Heart right ventricle (tissue), 16 donors: Measurements from ENCODE around the gene C19orf12. TPM values are rescaled to one million over a fixed set of nuclear protein-coding genes. Genes with fewer than 3 reads are reported as not detected.

Source experiments
- ATAC-seq, 8 donors: fragments of 200-7000 bp; cut with Tn5 transposase; one replicate each; pipeline ENCODE4 v1.9.1; 2020; ENCODE audit warnings: mild to moderate bottlenecking in 8 of 8, moderate library complexity in 8 of 8, moderate number of reproducible peaks in 1 of 8
- DNase-seq, 2 donors: peaks; one replicate each; pipeline ENCODE4 v3.0.0-alpha.2; 2020
- H3K27ac ChIP-seq, 10 donors: fragments of 200-600 bp; sonication (generic) in 2 of 10; one replicate each; pipeline versions ENCODE4 v1.5.0 to v1.8.0; 2020 to 2022; ENCODE audit warnings: mild to moderate bottlenecking in 3 of 10
- H3K27me3 ChIP-seq, 7 donors: fragments of 200-600 bp; one replicate each; pipeline ENCODE4 v1.8.0; 2021 to 2022; ENCODE audit warnings: mild to moderate bottlenecking in 2 of 7
- H3K36me3 ChIP-seq, 9 donors: fragments of 200-600 bp; sonication (generic) in 1 of 9; one replicate each; pipeline versions ENCODE4 v1.5.0 to v1.8.0; 2020 to 2022; ENCODE audit warnings: mild to moderate bottlenecking in 2 of 9
- H3K4me1 ChIP-seq, 9 donors: fragments of 200-600 bp; sonication (generic) in 1 of 9; one replicate each; pipeline versions ENCODE4 v1.5.0 to v1.8.0; 2020 to 2022; ENCODE audit warnings: mild to moderate bottlenecking in 4 of 9
- H3K4me3 ChIP-seq, 10 donors: fragments of 200-600 bp; sonication (generic) in 2 of 10; one replicate each; pipeline versions ENCODE4 v1.5.0 to v1.8.0; 2020 to 2022; ENCODE audit warnings: mild to moderate bottlenecking in 7 of 10, moderate library complexity in 2 of 10
- H3K9me3 ChIP-seq, 11 donors: fragments of 200-600 bp in 10 of 11; sonication (generic) in 2 of 11; one replicate each; pipeline versions ENCODE4 v1.5.0 to v1.8.0; 2013 to 2022; ENCODE audit warnings: mild to moderate bottlenecking in 2 of 11, control low read depth in 1 of 11, moderate library complexity in 1 of 11
- WGBS, 2 donors: extraction: QIAGEN DNeasy Blood & Tissue Kit; methylation state at CpG; one replicate each; pipeline ENCODE4 v1.1.7; 2013; ENCODE audit warnings: inconsistent platforms in 1 of 2; 5-methylcytosine and 5-hydroxymethylcytosine counted together
- intact Hi-C, 10 donors: fragments of 100-400 bp; cut with DNase I; formaldehyde crosslinking; loops; one replicate each; pipeline versions ENCODE4 v1.11.1 to v1.14.2; 2022
- polyA plus RNA-seq, 2 donors: library from polyadenylated mRNA; stranded (reverse); fragments of 200-250 nt; gene quantifications; one replicate each; pipeline ENCODE4 v1.2.3, GENCODE V29; 2013
- total RNA-seq, 10 donors: library from RNA; stranded (reverse); fragmentation: NEBNext Ultra II Directional in 3 of 10; extraction: Animal tissue kit (Norgen Biotek cat#: 25700) in 3 of 10; gene quantifications; one replicate each; pipeline versions ENCODE4 v1.2.1 to v1.2.4, GENCODE V29; 2021 to 2023
- TF ChIP-seq, protein P1 (sequence below), 9 donors: fragments of 200-600 bp; sonication (generic) in 2 of 9; IDR thresholded peaks; one replicate each; pipeline versions ENCODE4 v1.5.0 to v1.8.0; 2021 to 2022; ENCODE audit warnings: antibody characterized with exemption in 9 of 9, mild to moderate bottlenecking in 5 of 9, moderate library complexity in 1 of 9
- donor health status: Arrhythmogenic right ventricular cardiomyopathy.
- donor health status: ischemic (EF 13 %, LVEDD 7.1; RV severe dilation, severe dysfunction).
- donor health status: healthy with polysubstance abuse.
- donor health status: DM: no; HTN: yes; CAD: no.
- donor health status: DM: no; HTN: no; CAD: no.
- donor health status: ischemic (EF 25% LVEDD 6.9; RV normal size, moderate dysfunction).
- donor health status: ischemic (EF 25% LVEDD 5.7; RV mildly dilated, moderate dysfunction).
- donor health status: healthy.
- donor health status: DM: yes; HTN: yes; CAD: no.
- donor health status: Ischemic cardiomyopathy.
- donor health status: ischemic (EF 35%, LVEDD 5.7; RV mildly dilated, moderate dysfunction).
- donor health status: nonischemic (EF 11% LVEDD 7.7; RV severe dilation, severe dysfunction).
- donor health status: DM: yes; HTN: yes; CAD: no.
- donor health status: PGD.
- donor health status: ischemic (EF 29% LVEDD 5.4; RV normal size, mild dysfunction).
- donor health status: nonischemic (EF 23%, LVEDD 6.1; RV moderate dilation, normal function).

C19orf12 gene
- total and polyA plus RNA-seq, 12 donors = 26.7 to 83.3 (median 38.3) TPM

DNA sequence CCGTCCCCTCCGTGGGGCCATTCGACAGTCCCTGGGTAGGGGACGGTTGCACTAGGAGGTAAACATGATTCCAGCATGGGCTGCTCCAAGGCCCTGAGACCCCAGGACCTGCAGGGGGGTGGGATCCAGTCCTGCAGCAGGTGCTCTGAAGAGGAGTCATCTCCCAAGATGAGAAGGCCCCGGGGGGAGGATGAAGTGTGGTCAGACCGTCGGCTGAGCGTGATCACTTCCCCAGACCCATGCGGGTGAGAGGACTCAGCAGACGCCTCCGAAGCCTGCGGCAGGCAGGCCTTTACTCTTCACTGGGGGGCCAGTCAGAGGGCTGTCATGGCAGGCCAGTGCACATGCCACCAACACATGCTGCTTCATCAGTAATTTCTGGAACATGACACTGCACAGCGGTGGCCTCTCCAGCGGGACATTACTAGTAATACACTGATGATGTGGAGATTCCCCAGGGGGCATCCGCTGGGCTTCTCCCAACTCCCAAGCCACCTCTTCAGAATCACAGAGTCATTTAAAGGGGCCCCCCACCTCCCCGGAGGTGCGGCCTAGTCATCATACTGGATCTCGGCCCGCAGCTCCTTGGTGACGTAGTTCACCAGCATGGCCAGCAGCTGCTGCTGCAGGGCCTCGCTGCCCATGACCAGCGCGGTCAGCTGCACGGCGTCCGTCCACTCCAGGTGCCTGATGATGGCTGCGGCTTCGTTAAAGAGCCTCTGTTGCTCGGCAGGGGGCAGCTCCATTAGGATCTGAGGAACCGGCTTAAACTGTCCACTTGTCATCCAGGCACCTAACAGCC lies 12.7 kb downstream of the C19orf12 start:
- no peak overlapping the region for H3K4me3 ChIP-seq
- no peak for DNase-seq
- H3K27me3 ChIP-seq = no peaks in the 10 kb centered on the region
- peak in 1 of 8 donors; percentile 28 for ATAC-seq
- TF ChIP-seq, protein P1, sequence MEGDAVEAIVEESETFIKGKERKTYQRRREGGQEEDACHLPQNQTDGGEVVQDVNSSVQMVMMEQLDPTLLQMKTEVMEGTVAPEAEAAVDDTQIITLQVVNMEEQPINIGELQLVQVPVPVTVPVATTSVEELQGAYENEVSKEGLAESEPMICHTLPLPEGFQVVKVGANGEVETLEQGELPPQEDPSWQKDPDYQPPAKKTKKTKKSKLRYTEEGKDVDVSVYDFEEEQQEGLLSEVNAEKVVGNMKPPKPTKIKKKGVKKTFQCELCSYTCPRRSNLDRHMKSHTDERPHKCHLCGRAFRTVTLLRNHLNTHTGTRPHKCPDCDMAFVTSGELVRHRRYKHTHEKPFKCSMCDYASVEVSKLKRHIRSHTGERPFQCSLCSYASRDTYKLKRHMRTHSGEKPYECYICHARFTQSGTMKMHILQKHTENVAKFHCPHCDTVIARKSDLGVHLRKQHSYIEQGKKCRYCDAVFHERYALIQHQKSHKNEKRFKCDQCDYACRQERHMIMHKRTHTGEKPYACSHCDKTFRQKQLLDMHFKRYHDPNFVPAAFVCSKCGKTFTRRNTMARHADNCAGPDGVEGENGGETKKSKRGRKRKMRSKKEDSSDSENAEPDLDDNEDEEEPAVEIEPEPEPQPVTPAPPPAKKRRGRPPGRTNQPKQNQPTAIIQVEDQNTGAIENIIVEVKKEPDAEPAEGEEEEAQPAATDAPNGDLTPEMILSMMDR (IDR thresholded peaks at IDR 0.05) = no peak
- H3K9me3 ChIP-seq = no peaks in the 10 kb centered on the region
- 88 to 90% methylated on average over 30 of the region's 30 CpGs for WGBS, 2 donors
- H3K36me3 ChIP-seq = peaks cover 0 to 70% (median 7%) of the 10 kb centered on the region in 9 donors
- H3K4me1 ChIP-seq = peaks cover 0 to 16% (median 3%) of the 10 kb centered on the region in 9 donors
- intact Hi-C loops = no loop called here
- no peak overlapping the region for H3K27ac ChIP-seq

DNA sequence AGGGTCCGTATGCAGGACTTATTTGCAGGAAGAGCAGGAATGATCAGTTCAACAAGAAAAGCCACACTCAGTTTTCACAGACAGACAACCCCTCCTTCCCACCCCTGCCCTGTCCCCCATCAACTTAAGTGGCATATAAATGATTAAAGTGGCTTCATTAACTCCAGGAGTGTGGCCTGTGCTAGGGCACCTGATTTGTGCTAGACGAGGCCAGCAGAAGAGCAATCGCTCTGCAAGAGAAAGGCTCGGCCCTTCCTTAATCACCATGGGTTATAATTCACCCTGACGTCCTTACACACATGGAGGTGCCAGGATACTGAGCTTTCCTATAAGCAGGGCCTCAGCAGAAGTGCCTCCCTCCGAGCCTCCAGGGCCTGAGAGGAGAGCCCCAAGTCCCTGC lies 14.6 kb downstream of the C19orf12 start:
- DNase-seq = no peak
- 76 to 85% methylated on average over 6 of the region's 6 CpGs for WGBS, 2 donors
- H3K27me3 ChIP-seq = no peaks in the 10 kb centered on the region
- H3K4me3 ChIP-seq = no peak overlapping the region
- ATAC-seq = no peak
- H3K9me3 ChIP-seq = no peaks in the 10 kb centered on the region
- H3K27ac ChIP-seq = no peak overlapping the region
- TF ChIP-seq, protein P1 (IDR thresholded peaks at IDR 0.05) = no peak
- peaks cover 0 to under 1% (median 0%) of the 10 kb centered on the region in 9 donors for H3K4me1 ChIP-seq
- intact Hi-C loops = no loop called here
- peaks cover 0 to 51% (median 4%) of the 10 kb centered on the region in 9 donors for H3K36me3 ChIP-seq

DNA sequence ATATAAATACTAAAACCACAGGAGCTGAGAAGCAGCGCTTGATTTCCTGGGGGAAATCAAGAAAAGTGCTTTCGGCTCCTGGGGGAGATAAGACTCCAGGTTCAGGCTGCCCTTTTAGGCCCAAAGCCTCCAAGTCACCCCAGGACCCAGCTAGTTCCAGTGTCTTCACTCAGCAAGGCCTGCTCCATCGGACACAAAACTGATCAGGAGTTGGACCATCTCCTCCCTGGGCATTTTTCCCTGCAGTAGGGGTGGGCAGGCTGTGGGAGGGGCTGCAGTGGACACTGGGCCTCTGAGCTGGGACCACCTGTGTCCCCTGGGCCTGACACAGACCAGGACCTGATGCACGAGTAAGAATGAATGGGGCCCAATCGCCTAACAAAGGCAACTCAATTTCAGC lies 15.2 kb downstream of the C19orf12 start:
- Histone ChIP-seq H3K36me3 (peaks cover 0 to 45% (median 4%) of the 10 kb centered on the region in 9 donors), H3K4me1 (peaks cover 0 to 1% (median under 1%) of the 10 kb centered on the region in 9 donors), H3K9me3 (no peaks in the 10 kb centered on the region), H3K27ac (no peak overlapping the region), H3K4me3 (no peak overlapping the region), H3K27me3 (no peaks in the 10 kb centered on the region)
- TF ChIP-seq, protein P1 (IDR thresholded peaks at IDR 0.05) = no peak
- DNase-seq (no peak), ATAC-seq (no peak)
- intact Hi-C loops = loop anchor here in 1 of 10 donors (10.0 kb wide), 1 partner anchor 85 kb away; no protein-coding TSS in a partner anchor
- WGBS, 2 donors = 74 to 81% methylated on average over 5 of the region's 5 CpGs

DNA sequence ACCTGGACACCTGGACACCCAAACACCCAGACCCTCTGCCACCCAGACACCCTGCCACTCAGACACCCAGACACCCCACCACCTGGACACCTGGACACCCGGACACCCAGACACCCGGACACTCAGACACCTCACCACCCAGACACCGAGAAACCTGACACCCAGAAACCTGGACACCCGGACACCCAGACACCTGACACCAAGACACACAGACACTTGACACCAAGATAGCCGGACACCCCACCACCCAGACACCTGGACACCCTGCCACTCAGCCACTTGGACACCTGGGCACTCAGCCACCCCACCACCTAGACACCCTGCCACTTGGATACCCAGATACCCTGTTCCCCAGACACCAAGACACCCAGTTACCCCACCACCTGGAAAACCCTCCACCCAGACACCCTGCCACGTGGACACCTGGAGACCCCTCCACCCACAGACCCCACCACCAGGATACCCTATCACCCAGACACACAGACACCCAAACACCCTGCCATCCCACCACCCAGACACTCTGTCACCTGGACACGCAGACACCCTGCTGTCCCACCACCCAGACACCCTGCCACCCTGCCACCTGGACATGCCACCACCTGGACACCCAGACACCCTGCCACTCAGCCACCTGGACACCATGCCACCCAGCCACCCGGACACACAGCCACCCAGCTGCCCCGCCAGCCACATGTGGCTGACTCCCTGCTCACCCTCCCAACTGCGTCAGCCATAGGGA lies 17.4 kb downstream of the C19orf12 start:
- Histone ChIP-seq H3K4me3 (no peak overlapping the region), H3K27me3 (no peaks in the 10 kb centered on the region), H3K9me3 (no peaks in the 10 kb centered on the region), H3K27ac (no peak overlapping the region), H3K4me1 (peaks cover 0 to 8% (median 4%) of the 10 kb centered on the region in 9 donors), H3K36me3 (peaks cover 0 to 25% (median 4%) of the 10 kb centered on the region in 9 donors)
- TF ChIP-seq, protein P1 (IDR thresholded peaks at IDR 0.05) = no peak
- DNase-seq (no peak), ATAC-seq (no peak)
- WGBS, 2 donors = 82 to 93% methylated on average over 8 to 9 of the region's 10 CpGs
- intact Hi-C loops = loop anchor here in 1 of 10 donors (10.0 kb wide), 1 partner anchor 83 kb away; no protein-coding TSS in a partner anchor
